Fibroblast of the aortic adventitia (primary cell): ENCODE data around the gene LFNG. TPM values are rescaled to one million over a fixed set of nuclear protein-coding genes. Genes with fewer than 3 reads are reported as not detected.
A peak's percentile ranks its signal among the peaks of the same experiment; 100 is the strongest.
"Not testable (repeated sequence)": the region's sequence is repeated elsewhere in the genome, so short reads cannot be mapped to it uniquely, and the experiment has no call there.

Source experiments
- DNase-seq: peaks from one replicate; pipeline ENCODE4 v3.0.0-alpha.2; 2010; ENCODE audit warnings: low read depth
- H3K4me3 ChIP-seq: 2 replicates; pipeline ENCODE4 v1.5.1; 2011; ENCODE audit warnings: low read depth, mild to moderate bottlenecking, control low read depth, low read length, moderate library complexity
- CTCF ChIP-seq: IDR thresholded peaks from 2 replicates; pipeline ENCODE4 v1.5.1; 2011; ENCODE audit warnings: mild to moderate bottlenecking, low read length, control low read depth, inconsistent platforms; ENCODE audit not compliant: insufficient read depth
- total RNA-seq: library from RNA; depleted of rRNA; stranded (reverse); fragments of >200 nt; gene quantifications from 2 replicates; pipeline ENCODE4 v1.2.3, GENCODE V29; 2012; ENCODE audit warnings: low replicate concordance

LFNG gene
- total RNA-seq, 1 donor: 0.72 TPM

- no peak for DNase-seq
- no peak for TF ChIP-seq CTCF
- peak overlapping the region; percentile 83 for H3K4me3 ChIP-seq
Observed at GRCh38 chr7:2553831-2554581, 34.4 kb downstream of the LFNG start.

GRCh38 chr7:2554661-2555111 is 35.1 kb downstream of the LFNG start:
- peak overlapping the region; percentile 83 for H3K4me3 ChIP-seq
- DNase-seq: no peak
- TF ChIP-seq CTCF: no peak

- DNase-seq: peak; percentile 89
- peak within 1 kb of the TSS; percentile 83 for H3K4me3 ChIP-seq
- TF ChIP-seq CTCF: peak; percentile 9
Observed at GRCh38 chr7:2555121-2556052, 35.8 kb downstream of the LFNG start, which contains the start of gene BRAT1. TSS of gene BRAT1 (minus strand) at chr7:2555524. CDS start at chr7:2554431, 1,093 bp downstream.

GRCh38 chr7:2558629-2559282 is 39.2 kb downstream of the LFNG start, which contains the start of gene IQCE:
TSS of gene IQCE (plus strand) at chr7:2558979. CDS start at chr7:2559182, 203 bp downstream.
- peak within 1 kb of the TSS; percentile 86 for H3K4me3 ChIP-seq
- DNase-seq: peak; percentile 83
- TF ChIP-seq CTCF: no peak

- TF ChIP-seq CTCF: no peak
- no peak for DNase-seq
- H3K4me3 ChIP-seq: peak overlapping the region; percentile 86
Observed at GRCh38 chr7:2559283-2559950, 39.8 kb downstream of the LFNG start.

- not testable (repeated sequence) for H3K4me3 ChIP-seq, DNase-seq
Observed at GRCh38 chr7:2563955-2564354, 44.4 kb downstream of the LFNG start.
